GM18907 (cell line): ENCODE measurements around the gene PPCDC.
A peak's percentile ranks its signal among the peaks of the same experiment; 100 is the strongest.

Experiments used
- ATAC-seq: cut with Tn5 transposase; IDR thresholded peaks from one replicate; pipeline ENCODE4 v1.9.1; 2021; ENCODE audit warnings: mild to moderate bottlenecking, moderate library complexity; ENCODE audit not compliant: unreplicated experiment

Gene PPCDC, protein sequence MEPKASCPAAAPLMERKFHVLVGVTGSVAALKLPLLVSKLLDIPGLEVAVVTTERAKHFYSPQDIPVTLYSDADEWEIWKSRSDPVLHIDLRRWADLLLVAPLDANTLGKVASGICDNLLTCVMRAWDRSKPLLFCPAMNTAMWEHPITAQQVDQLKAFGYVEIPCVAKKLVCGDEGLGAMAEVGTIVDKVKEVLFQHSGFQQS

DNA sequence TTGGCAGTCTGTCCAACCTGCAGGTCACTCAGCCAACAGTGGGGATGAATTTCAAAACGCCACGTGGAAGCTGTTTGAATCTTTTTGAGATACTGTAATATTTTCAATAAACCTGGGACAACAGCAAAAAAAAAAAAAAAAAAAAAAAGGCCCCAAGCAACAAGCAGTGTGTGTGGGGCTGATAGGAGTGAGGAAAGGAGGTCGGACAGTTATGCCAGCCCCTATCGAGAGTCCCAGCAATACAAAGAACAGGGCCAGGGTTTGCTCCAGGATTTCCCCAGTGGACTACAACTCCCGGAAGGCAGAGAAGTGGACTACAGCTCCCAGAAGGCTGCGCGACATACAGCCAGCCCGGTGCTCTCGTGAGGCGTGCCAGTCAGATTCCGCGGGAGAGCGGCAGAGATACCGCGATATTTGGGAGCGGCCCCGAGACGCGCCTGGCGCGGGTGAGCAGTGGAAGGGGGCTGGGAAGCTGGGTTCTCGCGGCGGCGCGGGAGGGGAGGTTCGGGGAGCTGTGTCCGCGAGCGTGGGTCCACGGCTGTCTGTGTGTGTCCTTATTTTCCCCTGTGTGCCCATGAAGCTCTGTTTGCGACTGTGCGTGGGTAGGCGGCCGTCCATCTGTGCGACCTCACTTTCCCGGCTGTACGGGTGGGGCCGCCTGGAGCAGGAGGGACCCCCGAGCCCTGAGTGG is at the start of gene PPCDC:
Gene PPCDC, plus strand, starts transcription at position 410 of the 691 bp plus-strand sequence. CDS start 4,729 bp downstream, outside the sequence.
- ATAC-seq = peak; percentile 89

DNA sequence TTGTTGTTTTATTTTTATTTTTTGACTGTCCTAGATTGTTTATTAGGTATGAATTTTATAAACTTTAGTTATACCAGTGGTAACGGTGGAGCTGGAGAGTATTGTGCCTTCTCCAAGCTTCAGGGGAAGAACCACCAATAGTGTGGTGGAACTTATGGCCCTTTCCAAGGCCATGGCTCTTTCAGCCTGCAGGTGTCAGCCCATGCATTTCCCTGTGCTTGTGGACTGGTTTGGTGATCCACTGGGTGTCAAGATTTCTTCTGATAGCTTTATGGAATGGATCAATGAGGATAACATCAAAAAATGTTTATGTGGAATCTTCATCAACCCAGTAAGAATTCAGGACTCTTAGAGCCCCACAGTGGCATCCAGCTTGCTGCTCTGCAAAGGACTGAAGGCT is 47.2 kb upstream of the PPCDC start:
- ATAC-seq = no peak

DNA sequence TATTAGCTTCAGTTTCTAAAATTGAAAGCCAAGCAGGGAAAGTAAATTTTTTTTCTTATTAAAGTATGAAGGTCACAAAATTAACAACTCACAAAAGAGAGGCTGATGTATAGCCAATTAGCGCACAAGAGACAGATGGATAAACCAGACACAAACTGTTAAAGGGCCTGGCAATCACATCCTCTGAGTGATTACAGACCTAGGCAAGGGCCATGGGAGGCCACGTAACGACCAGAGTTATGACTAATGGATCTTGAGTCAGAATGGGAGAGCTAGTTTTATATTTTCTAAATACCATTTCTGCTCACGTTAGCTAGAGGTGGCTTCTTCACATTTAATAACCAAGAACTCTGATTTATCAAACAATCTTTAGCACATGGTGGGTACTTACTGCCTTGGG is 45.8 kb upstream of the PPCDC start:
- ATAC-seq = no peak

GRCh38 chr15:74978077-74978476 is 45.3 kb upstream of the PPCDC start:
- ATAC-seq = no peak

DNA sequence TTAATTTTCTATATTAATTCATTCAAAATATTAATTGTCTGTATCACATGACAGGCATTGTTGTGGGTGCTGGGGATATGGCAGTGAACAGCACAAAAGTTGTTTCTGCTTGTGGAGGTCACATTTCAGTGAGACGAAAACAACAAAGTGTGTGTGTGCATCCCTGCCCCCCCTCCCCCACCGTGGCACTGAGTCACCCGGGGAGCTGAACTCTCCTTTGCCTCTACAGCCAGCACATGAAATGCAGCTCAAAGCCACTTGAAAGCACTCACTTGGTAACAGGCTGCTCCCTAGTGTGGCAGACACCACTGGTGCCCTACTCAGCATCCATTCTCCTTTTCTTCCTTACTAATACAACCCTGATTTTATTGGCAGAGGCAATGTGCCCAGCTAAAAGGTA is 44.9 kb upstream of the PPCDC start:
- ATAC-seq = no peak

DNA sequence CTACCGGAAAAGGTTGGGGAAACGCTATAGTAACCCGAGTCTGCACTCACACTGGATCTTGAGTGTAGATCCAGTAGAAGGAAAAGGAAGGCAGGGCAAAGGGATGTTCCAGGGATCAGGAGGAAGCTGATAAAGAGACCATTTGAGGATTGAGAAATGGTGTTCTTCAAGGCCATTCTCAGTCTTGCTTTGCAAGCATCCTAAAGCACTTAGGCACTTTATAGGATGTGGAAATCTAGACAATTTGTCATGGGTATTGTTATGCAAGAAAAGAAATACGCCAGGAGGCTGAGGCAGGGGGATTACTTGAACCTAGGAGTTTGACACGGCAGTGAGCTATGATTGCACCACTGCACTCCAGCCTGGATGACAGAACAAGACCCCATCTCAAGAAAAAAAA is 41.2 kb upstream of the PPCDC start:
- ATAC-seq = no peak

DNA sequence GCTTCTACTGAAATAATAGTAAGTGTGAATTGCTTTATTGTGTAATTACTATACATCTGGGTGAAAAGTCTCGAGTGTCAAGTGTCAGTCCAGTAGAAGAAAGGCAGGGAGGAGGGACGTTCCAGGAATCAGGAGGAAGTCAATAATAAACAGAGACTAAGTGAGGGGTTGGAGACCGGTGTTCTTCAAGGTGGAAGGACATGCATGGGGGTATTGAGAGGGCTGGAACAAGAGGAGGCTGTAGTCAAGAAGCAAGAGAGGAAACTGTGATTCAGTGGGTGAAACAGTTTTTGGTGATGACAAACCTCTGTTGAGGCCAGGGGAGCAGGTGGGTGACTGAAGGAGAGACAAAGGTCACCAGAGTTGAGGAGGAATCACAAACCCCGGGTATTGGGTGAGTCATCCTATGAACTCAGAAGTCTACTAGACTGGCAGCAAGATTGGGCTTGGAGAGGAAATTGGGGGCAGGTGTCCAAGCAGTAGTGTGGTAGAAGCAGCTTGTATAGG is 39.6 kb upstream of the PPCDC start:
- ATAC-seq = peak; percentile 73

DNA sequence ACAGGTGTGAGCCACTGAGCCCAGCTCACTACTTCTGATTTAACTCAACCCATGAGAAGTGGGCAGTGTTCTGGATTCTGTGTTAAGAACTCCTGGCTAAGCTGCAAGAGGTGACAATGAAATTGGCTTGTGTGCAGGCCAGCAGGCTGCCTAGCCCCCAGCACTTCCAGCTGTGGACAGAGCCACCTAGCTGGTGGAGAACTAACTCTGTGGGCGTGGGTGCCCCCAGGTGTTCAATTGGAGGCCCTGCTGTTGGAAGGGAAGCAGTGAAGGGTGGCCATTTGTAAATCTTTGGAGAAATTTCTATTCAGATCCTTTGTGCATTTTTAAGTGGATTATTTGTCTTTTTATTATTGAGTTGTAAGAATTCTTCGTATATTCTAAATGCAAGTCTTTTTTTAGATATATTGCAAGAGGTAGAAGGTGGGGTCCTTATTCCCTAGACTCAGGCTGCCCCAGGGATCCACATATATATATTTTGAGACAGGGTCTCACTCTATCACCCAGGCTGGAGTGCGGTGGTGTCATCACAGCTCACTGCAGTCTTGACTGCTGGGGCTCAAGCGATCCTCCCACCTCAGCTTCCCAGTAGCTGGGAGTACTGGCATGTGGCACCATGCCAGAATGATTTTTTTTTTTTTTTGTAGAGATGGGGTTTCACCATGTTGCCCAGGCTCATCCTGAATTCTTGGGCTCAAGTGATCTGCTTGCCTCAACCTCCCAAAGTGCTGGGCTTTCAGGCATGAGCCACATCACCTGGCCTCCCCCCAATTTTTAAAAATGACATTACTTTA is 35.2 kb upstream of the PPCDC start:
- ATAC-seq = no peak

GRCh38 chr15:74989527-74989926 is 33.9 kb upstream of the PPCDC start:
- no peak for ATAC-seq

- ATAC-seq = no peak
Observed at GRCh38 chr15:74992619-74993018, 30.8 kb upstream of the PPCDC start.

GRCh38 chr15:74994236-74994635 is 29.2 kb upstream of the PPCDC start:
- ATAC-seq = no peak

- ATAC-seq = no peak
Observed at GRCh38 chr15:74994685-74995084, 28.7 kb upstream of the PPCDC start.

- peak; percentile 83 for ATAC-seq
Observed at GRCh38 chr15:74995182-74995778, 28.1 kb upstream of the PPCDC start, which contains the start of gene SCAMP5. Gene SCAMP5, plus strand, starts transcription at chr15:74995563. Its CDS starts 16,277 bp downstream, at chr15:75011840.

DNA sequence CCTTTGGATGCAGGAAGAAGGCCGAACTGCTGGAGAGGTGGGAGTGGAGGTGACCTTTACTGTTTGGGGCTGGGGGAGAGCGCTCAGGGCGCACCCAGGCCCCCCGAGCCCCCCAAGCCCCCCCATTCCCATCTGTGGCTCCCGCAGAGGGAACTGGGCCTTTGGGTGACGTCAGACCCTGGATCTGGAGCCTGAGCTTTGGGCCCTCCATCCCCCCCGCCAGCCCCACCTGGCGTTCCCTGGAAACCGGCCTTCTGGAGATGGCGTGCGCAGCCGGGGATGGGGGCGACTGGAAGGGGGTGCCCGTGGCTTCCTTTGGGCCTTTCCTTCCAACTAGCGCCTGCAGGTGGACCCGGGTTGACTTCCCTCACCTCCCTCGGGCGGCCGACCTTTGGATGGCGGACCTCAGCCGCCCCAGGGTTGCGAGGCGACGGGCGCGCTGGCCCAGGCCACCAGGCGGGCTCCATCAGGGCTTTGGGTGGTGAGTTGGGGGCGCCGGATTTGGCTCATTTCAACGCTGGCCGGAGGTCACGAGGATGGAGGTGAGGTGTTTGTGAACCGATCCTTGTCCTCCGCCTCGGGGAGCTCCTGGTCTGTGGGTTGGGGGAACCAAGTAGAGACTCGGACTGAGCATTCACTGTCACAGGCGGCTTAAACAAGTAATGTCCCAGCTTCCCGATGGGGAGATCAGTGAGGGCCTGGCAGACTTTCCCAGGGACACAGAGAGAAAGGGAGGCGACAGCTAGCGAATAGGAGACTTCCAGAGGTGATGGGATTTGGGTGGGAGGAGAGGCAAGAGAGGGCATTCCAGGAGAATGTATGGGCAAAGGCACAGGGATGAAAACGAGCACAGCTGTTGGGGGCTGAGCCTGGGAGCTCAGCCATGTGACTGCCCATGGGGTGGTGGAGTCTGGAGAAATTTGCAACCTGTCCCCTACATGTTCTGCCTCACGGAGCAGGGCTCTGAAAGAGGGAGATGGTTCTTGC is 27.3 kb upstream of the PPCDC start:
- no peak for ATAC-seq

- no peak for ATAC-seq
Observed at GRCh38 chr15:74997141-74997540, 26.2 kb upstream of the PPCDC start.

- ATAC-seq = no peak
Observed at GRCh38 chr15:74997543-74997942, 25.8 kb upstream of the PPCDC start.

DNA sequence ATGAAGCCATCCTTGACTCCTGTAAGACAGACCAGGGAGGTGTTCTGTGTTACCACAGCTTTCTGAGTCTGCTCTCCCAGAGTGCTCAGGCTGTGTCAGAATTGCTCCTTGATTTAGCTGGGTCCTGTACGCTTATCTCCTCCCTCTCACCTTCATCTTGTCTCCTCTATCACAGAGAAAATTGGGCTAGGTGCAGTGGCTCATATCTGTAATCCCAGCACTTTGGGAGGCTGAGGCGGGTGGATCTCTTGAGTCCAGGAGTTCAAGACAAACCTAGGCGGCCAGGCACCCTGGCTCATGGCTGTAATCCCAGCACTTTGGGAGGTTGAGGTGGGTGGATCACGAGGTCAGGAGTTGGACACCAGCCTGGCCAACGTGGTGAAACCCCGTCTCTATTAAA is 22.1 kb upstream of the PPCDC start:
- ATAC-seq = no peak

GRCh38 chr15:75002398-75002797 is 21.0 kb upstream of the PPCDC start:
- ATAC-seq = no peak

DNA sequence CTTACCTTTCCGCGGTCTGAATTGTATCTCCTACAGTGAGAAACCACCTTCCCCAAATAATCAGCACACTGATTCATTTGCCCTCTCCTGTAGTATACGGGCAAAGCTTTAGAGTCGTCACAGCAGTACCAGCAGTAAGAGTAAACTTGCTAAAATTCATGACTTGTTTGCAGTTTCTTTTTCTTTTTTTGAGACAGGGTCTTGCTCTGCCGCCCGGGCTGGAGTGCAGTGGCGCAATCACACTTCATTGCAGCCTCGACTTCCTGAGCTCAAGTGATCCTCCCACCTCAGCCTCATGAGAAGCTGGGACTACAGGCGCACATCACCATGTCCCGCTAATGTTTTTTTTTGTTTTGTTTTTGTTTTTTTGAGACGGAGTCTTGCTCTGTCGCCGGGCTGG is 16.2 kb upstream of the PPCDC start:
- no peak for ATAC-seq

DNA sequence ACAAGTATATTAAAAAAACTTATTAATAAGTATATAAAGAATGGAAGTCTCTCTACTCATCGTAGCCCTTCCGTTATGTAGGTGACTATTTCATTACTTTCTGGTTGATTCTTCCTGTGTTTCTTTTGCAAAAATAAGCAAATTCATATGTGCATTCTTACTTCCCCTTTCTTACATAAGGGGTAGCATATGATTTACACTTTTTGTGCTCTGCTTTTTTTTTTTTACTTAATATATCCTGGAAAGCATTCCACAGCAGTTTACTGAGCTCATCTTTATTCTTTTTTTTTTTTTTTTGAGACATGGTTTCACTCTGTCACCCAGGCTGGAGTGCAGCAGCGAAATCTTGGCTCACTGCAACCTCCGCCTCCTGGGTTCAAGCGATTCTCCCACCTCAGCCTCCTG is 15.2 kb upstream of the PPCDC start:
- peak; percentile 42 for ATAC-seq
